ENCODE data around the gene PAGE2B. TPM values are rescaled to one million over a fixed set of nuclear protein-coding genes. Genes with fewer than 3 reads are reported as not detected.

The PAGE2B gene
- total and polyA plus RNA-seq, 12 donors, result not detected

- Histone ChIP-seq H3K27me3 (peaks cover 0 to 56% (median 0%) of the 10 kb centered on the region in 7 donors), H3K4me3 (no peak overlapping the region), H3K27ac (no peak overlapping the region), H3K36me3 (no peaks in the 10 kb centered on the region), H3K9me3 (no peaks in the 10 kb centered on the region), H3K4me1 (no peaks in the 10 kb centered on the region)
- no peak for ATAC-seq
- DNase-seq, result no peak
- intact Hi-C loops (cut with DNase I), result no loop called here
- TF ChIP-seq, protein P1, sequence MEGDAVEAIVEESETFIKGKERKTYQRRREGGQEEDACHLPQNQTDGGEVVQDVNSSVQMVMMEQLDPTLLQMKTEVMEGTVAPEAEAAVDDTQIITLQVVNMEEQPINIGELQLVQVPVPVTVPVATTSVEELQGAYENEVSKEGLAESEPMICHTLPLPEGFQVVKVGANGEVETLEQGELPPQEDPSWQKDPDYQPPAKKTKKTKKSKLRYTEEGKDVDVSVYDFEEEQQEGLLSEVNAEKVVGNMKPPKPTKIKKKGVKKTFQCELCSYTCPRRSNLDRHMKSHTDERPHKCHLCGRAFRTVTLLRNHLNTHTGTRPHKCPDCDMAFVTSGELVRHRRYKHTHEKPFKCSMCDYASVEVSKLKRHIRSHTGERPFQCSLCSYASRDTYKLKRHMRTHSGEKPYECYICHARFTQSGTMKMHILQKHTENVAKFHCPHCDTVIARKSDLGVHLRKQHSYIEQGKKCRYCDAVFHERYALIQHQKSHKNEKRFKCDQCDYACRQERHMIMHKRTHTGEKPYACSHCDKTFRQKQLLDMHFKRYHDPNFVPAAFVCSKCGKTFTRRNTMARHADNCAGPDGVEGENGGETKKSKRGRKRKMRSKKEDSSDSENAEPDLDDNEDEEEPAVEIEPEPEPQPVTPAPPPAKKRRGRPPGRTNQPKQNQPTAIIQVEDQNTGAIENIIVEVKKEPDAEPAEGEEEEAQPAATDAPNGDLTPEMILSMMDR (IDR thresholded peaks at IDR 0.05), result no peak
Observed at GRCh38 chrX:55119271-55119670, 44.4 kb downstream of the PAGE2B start.

- no peak for ATAC-seq
- no peak for DNase-seq
- H3K27me3 ChIP-seq, result peaks cover 0 to 60% (median 0%) of the 10 kb centered on the region in 7 donors
- no peaks in the 10 kb centered on the region for H3K9me3 ChIP-seq
- no peak overlapping the region for H3K4me3 ChIP-seq
- no peaks in the 10 kb centered on the region for H3K4me1 ChIP-seq
- intact Hi-C loops (cut with DNase I), result no loop called here
- 32 to 76% methylated on average over 1 of the region's 1 CpG for WGBS, 2 donors
- TF ChIP-seq, protein P1 (IDR thresholded peaks at IDR 0.05), result no peak
- H3K27ac ChIP-seq, result no peak overlapping the region
- no peaks in the 10 kb centered on the region for H3K36me3 ChIP-seq
Observed at GRCh38 chrX:55119712-55120111, 44.9 kb downstream of the PAGE2B start.

- DNase-seq, result no peak
- no peaks in the 10 kb centered on the region for H3K9me3 ChIP-seq
- no peaks in the 10 kb centered on the region for H3K36me3 ChIP-seq
- no peaks in the 10 kb centered on the region for H3K4me1 ChIP-seq
- intact Hi-C loops (cut with DNase I), result no loop called here
- no peak overlapping the region for H3K27ac ChIP-seq
- H3K27me3 ChIP-seq, result peaks cover 0 to 64% (median 0%) of the 10 kb centered on the region in 7 donors
- no peak for ATAC-seq
- H3K4me3 ChIP-seq, result no peak overlapping the region
- 51 to 61% methylated on average over 2 of the region's 2 CpGs for WGBS, 2 donors
- TF ChIP-seq, protein P1 (IDR thresholded peaks at IDR 0.05), result no peak
Observed at GRCh38 chrX:55120761-55121358, 46.0 kb downstream of the PAGE2B start.

DNA sequence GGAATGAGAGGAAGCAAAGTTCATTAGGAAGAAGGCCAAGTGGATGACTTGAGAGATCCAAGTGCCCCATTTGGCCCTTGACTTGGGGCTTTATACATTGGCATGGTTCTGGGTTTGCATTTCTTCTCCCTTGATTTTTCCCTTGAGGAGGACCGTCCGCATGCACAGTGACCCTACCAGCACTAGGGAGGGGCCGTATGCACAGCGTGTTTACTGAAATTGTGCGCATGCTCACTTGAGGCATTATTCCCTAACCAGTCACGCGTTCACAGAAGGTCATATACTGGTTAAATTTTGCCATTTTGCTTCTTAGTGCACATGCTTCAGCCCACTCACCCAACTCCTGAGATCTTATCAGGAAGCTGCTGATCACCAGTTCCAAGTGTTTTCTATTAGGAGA lies 49.1 kb downstream of the PAGE2B start:
- DNase-seq, result no peak
- H3K4me3 ChIP-seq, result no peak overlapping the region
- H3K36me3 ChIP-seq, result no peaks in the 10 kb centered on the region
- TF ChIP-seq, protein P1 (IDR thresholded peaks at IDR 0.05), result no peak
- intact Hi-C loops (cut with DNase I), result no loop called here
- H3K27ac ChIP-seq, result no peak overlapping the region
- peaks cover 0 to 55% (median 0%) of the 10 kb centered on the region in 7 donors for H3K27me3 ChIP-seq
- ATAC-seq, result no peak
- WGBS, 2 donors, result 94 to 95% methylated on average over 7 of the region's 7 CpGs
- no peaks in the 10 kb centered on the region for H3K4me1 ChIP-seq
- H3K9me3 ChIP-seq, result no peaks in the 10 kb centered on the region
